ENCODE results near the gene GID8. TPM values are rescaled to one million over a fixed set of nuclear protein-coding genes. Genes with fewer than 3 reads are reported as not detected.

Gene GID8
- total and polyA plus RNA-seq, 2 of the 13 experiments (the other 11 are each of a cell fraction or from before 2014, with no cell fraction given), result 39.6 to 59.8 TPM

DNA sequence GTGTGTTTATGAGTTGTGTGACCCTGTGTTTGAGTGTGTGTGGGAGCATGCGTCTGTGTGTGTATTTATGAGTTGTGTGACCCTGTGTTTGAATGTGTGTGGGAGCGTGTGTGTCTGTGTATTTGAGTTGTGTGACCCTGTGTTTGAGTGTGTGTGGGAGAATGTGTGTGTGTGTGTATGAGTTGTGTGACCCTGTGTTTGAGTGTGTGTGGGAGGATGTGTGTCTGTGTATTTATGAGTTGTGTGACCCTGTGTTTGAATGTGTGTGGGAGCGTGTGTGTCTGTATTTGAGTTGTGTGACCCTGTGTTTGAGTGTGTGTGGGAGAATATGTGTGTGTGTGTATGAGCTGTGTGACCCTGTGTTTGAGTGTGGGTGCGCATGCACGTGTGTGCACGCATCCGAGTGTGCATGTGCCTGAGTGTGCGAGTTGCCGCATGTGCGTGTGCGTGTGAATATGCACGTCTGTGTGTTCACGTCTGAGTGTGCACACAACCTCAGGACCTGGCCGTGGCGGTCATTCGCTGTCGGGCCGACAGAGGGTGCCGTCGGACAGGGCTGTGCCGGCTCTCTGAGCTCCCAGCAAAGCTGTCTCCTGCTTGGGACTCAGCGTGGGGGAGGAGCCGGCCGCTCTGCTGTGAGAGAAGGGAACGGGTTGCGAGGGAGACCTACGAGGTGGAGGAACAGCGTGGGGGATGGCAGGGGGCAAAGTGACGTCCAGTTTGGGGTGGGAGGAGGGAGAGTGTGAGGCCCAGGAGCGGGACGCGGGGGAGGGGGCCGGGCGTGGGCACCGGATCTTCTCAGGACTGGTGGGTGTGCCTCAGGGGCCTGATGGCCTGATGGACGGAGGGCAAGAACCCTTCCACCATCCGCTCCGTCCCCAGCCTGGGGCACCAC is 34.2 kb downstream of the GID8 start:
- FAIRE-seq (peak; percentile 91), ATAC-seq (peak; percentile 63), DNase-seq (ENCODE audit: low spot score) (peak; percentile 79)
- Histone ChIP-seq H3K9ac (ENCODE audit: insufficient read depth, low read depth, low read length) (peak overlapping the region; percentile 63; the same call in 1 of the 2 replicates), H3K4me3 (replicated peaks in 1 of 3; ENCODE audit: insufficient read depth in 1 of 3, low read depth in 2 of 3, low read length in 3 of 3) (peak overlapping the region; percentile 1 to 65 (median 48); a peak in 4 of 6 replicates), H3K9me3 (ENCODE audit: low read length) (no peaks in the 10 kb centered on the region), H3K27ac (ENCODE audit: extremely low read length, insufficient read depth, low read length) (no peak overlapping the region), H3K4me2 (ENCODE audit: low read depth, low read length) (peak overlapping the region; percentile 80), H3K4me1 (ENCODE audit: insufficient read depth, low read length) (peaks cover 45% of the 10 kb centered on the region), H4K20me1 (ENCODE audit: insufficient read depth, low read length) (peaks cover 16% of the 10 kb centered on the region; the same call in 1 of the 2 replicates), H3K27me3 (ENCODE audit: control insufficient read depth in 1 of 2, insufficient read depth in 2 of 2, low read length in 2 of 2) (peaks cover 27 to 61% of the 10 kb centered on the region in 2 experiments), H3K36me3 (replicated peaks in 1 of 2; ENCODE audit: control insufficient read depth in 1 of 2, insufficient read depth in 2 of 2, low read length in 2 of 2) (peaks cover 0 to 5% of the 10 kb centered on the region in 2 experiments; a peak in 2 of 5 replicates), H2AFZ (ENCODE audit: low read length) (no peak overlapping the region), H3K79me2 (ENCODE audit: insufficient read depth, low read length) (no peaks in the 10 kb centered on the region)
- CTCF ChIA-PET (ENCODE audit: low intra/inter-chr PET ratio, low total read pairs), result interaction anchor here (2.2 kb wide), 1 partner anchor 36 kb away, joined by 42 read pairs; no protein-coding TSS in a partner anchor
- intact Hi-C loops (cut with micrococcal nuclease; ENCODE audit: unreplicated experiment) (loop anchor here (1.0 to 2.0 kb wide), 3 partner anchors 17 to 37 kb away; no protein-coding TSS in a partner anchor), in situ Hi-C loops (cut with HindIII; ENCODE audit: extremely low pct_ligation_motif_present, low pct_unique_long_range_greater_than_20kb) (no loop called here)
- WGBS (ENCODE audit: low lambda C conversion rate), result 2% methylated on average over 33 of the region's 38 CpGs
- BruUV-seq (replicated peaks), result no TSS peak
- POLR2A ChIA-PET, result interaction anchor here (0.6 to 1.3 kb wide), 9 partner anchors 12 to 601 kb away, joined by 3 to 10 read pairs (median 4); partner anchors contain the start of gene GID8
- TF ChIP-seq ZNF570 (CRISPR knock-in tag; IDR thresholded peaks at IDR 0.05; ENCODE audit: borderline replicate concordance) (no peak), KDM1A (CRISPR knock-in tag; IDR thresholded peaks at IDR 0.05) (peak; percentile 47; the same call in 1 of the 2 replicates), ZFX (CRISPR knock-in tag; IDR thresholded peaks at IDR 0.05; ENCODE audit: low read depth) (peak; percentile 63), CCAR2 (optimal IDR thresholded peaks at IDR 0.05; ENCODE audit: low read depth, low read length) (no peak), PHF21A (CRISPR knock-in tag; IDR thresholded peaks at IDR 0.05) (no peak), HNRNPK (IDR thresholded peaks at IDR 0.05; ENCODE audit: low read depth, low read length, poor library complexity, severe bottlenecking) (peak; percentile 48), CEBPG (CRISPR knock-in tag; IDR thresholded peaks at IDR 0.05) (0 out of 2 replicates have a peak, but pooled peaks have one; percentile 15), DR1 (CRISPR knock-in tag; IDR thresholded peaks at IDR 0.05) (no peak), SOX5 (CRISPR knock-in tag; IDR thresholded peaks at IDR 0.05; ENCODE audit: borderline replicate concordance) (peak; percentile 47), CBX2 (IDR thresholded peaks at IDR 0.05; ENCODE audit: low read depth, low read length) (no peak), CBX2 (CRISPR knock-in tag; IDR thresholded peaks at IDR 0.05; ENCODE audit: low read depth) (peak; percentile 82; the same call in 1 of the 2 replicates), GATAD1 (CRISPR knock-in tag; IDR thresholded peaks at IDR 0.05) (peak; percentile 56), MBNL3 (CRISPR knock-in tag; conservative IDR thresholded peaks at IDR 0.05) (no peak), AKAP8 (CRISPR knock-in tag; IDR thresholded peaks at IDR 0.05) (peak; percentile 95), ZFP1 (CRISPR knock-in tag; IDR thresholded peaks at IDR 0.05) (peak; percentile 96; the same call in 1 of the 2 replicates), KMT2B (CRISPR knock-in tag; IDR thresholded peaks at IDR 0.05) (no peak)
- TF ChIP-seq, protein P1, sequence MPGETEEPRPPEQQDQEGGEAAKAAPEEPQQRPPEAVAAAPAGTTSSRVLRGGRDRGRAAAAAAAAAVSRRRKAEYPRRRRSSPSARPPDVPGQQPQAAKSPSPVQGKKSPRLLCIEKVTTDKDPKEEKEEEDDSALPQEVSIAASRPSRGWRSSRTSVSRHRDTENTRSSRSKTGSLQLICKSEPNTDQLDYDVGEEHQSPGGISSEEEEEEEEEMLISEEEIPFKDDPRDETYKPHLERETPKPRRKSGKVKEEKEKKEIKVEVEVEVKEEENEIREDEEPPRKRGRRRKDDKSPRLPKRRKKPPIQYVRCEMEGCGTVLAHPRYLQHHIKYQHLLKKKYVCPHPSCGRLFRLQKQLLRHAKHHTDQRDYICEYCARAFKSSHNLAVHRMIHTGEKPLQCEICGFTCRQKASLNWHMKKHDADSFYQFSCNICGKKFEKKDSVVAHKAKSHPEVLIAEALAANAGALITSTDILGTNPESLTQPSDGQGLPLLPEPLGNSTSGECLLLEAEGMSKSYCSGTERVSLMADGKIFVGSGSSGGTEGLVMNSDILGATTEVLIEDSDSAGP (CRISPR knock-in tag; IDR thresholded peaks at IDR 0.05; ENCODE audit: borderline replicate concordance), result peak; percentile 90; the same call in 1 of the 2 replicates
- TF ChIP-seq, protein P2, sequence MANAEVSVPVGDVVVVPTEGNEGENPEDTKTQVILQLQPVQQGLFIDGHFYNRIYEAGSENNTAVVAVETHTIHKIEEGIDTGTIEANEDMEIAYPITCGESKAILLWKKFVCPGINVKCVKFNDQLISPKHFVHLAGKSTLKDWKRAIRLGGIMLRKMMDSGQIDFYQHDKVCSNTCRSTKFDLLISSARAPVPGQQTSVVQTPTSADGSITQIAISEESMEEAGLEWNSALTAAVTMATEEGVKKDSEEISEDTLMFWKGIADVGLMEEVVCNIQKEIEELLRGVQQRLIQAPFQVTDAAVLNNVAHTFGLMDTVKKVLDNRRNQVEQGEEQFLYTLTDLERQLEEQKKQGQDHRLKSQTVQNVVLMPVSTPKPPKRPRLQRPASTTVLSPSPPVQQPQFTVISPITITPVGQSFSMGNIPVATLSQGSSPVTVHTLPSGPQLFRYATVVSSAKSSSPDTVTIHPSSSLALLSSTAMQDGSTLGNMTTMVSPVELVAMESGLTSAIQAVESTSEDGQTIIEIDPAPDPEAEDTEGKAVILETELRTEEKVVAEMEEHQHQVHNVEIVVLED (CRISPR knock-in tag; IDR thresholded peaks at IDR 0.05; ENCODE audit: borderline replicate concordance), result peak; percentile 53; the same call in 1 of the 2 replicates
- TF ChIP-seq, protein P3, sequence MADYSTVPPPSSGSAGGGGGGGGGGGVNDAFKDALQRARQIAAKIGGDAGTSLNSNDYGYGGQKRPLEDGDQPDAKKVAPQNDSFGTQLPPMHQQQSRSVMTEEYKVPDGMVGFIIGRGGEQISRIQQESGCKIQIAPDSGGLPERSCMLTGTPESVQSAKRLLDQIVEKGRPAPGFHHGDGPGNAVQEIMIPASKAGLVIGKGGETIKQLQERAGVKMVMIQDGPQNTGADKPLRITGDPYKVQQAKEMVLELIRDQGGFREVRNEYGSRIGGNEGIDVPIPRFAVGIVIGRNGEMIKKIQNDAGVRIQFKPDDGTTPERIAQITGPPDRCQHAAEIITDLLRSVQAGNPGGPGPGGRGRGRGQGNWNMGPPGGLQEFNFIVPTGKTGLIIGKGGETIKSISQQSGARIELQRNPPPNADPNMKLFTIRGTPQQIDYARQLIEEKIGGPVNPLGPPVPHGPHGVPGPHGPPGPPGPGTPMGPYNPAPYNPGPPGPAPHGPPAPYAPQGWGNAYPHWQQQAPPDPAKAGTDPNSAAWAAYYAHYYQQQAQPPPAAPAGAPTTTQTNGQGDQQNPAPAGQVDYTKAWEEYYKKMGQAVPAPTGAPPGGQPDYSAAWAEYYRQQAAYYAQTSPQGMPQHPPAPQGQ (CRISPR knock-in tag; IDR thresholded peaks at IDR 0.05; ENCODE audit: borderline replicate concordance), result 0 out of 2 replicates have a peak, but pooled peaks have one; percentile 86
